Endometrial microvascular endothelial cells (primary cell): ENCODE results near the gene NPHP4. TPM values are rescaled to one million over a fixed set of nuclear protein-coding genes. Genes with fewer than 3 reads are reported as not detected.

Experiments used
- in situ Hi-C: cut with HindIII; loops from 2 replicates; pipeline ENCODE4 v1.10.0; 2017; ENCODE audit warnings: low sequenced_read_pairs, low pct_unique_long_range_greater_than_20kb; ENCODE audit errors: inconsistent ontology term
- total RNA-seq: library from RNA; depleted of rRNA; stranded (reverse); fragments of >200 nt; gene quantifications from one replicate; pipeline ENCODE4 v1.2.3, GENCODE V29; 2015; ENCODE audit errors: inconsistent ontology term

The NPHP4 gene
- total RNA-seq, 1 donor from 2014 or later: 4.2 TPM

GRCh38 chr1:5891137-5891536 lies 101.1 kb downstream of the NPHP4 start:
- in situ Hi-C loops: no loop called here

GRCh38 chr1:5890346-5891106 lies 101.7 kb downstream of the NPHP4 start:
- in situ Hi-C loops: no loop called here

DNA sequence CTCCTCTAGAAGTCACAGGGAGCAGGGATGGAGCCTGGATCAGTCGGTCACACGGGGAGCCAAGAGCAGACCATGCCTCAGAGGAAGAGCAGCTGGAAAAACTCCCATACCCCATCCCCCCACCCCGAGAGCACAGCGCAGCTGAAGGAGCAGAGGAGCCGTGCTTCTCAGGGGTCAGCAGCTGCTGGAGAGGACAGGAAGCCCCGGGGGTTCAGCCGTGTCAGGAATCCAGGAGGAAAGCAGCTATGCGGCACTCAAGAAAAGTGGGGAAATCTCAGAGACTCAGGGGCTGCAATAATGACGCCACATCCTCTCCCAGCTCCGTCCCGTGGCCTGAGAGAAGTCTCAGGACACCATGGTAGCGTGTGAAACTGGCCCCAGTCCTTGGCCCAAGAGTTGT lies 102.3 kb downstream of the NPHP4 start:
- in situ Hi-C loops: no loop called here

GRCh38 chr1:5889462-5889861 lies 102.8 kb downstream of the NPHP4 start:
- in situ Hi-C loops: no loop called here

DNA sequence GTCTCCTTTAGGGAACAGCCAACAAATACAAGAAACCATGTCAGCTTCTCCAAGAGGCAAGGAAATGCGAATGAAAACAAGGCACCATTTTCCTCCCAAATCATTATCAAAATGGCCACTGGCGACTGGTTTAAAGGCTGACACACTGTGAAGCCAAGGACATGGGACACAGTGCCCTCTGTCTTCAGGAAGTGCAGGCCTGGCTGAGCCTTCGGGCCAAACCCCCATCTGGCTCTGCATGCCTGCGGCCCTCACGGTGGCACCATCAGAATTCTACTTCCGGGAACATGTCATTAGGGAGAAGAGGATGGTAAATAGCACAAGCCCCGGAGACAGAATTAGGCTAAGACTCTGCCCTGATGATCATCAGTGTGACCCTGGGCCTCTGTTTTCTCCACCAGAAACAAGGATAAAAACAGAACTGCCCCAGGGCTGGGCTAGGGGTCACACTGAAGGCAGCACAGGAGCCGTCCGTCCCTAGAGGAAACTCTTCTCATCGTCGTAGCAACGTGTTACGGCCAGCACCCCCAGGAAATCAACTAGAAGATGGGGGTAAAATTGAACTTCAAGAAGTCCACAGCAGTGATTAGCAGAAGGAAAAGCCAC lies 103.5 kb downstream of the NPHP4 start:
- in situ Hi-C loops: no loop called here

GRCh38 chr1:5887971-5888361 lies 104.3 kb downstream of the NPHP4 start:
- in situ Hi-C loops: no loop called here

DNA sequence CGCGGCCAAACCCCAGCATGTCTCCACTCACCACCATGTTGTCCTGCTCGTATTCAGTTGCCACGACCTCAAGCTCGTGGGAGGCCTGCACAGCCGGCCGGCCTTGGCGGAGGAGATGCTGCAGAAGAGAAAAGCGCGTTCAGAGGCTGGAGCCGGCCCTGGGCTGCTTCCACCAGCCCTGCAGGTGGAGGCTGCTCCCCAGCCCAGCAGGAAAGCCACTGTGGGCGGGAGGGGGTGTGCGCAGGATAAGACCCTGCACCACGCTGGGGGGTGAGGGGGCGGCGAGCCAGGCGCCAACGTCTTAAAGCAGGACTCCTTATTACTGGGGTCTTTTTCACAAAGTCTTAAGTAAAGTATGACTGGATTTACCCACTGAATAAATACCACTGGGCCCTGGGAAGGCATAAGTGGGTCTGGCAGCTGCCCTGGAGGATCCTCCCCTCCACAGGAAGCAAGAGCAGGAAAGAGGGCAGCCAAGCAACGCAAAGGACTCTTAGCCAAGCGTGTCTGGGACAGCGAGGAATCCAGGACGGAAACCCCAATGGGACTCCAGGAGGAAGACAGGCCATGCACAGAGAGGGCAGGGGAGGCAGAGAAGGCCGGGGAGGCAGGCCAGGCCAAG lies 104.8 kb downstream of the NPHP4 start:
- in situ Hi-C loops: no loop called here

DNA sequence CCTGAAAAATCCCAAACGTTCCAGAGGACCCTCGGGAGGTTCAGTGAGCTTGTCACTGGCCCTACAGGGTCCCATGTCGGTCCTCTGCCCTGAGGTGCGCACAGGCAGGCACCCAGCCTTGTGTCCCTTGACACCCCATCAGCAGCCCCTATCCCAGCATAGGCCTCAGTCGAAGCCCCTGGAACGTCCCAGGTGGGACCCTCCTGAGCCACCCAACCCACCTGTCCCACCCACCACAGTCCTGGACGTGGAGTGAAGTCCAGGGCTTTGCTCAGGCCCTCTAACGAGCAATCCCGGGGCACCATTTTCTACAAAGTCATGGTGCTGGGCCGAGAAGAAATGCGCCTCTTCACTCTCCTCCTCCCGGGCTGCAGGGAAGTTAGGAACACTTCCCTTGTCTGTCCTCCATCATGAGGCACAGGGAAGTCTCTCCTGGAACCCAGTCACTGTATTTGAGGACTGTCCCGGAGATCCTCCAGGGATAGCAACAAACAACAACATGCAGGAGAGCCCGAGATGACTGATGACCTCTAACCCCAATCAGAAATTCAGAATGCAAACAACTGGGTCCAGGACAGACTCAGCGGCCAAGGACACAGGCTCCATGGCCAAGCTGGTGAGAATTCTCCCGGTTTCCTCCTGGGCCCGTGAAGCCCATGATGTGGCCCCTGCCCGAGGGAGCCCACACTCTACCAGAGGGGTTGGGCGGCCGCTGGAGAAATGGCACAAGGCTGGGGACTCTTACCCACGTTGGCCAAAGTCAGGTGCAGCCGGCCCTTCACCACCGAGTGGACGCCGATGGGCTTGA lies 105.5 kb downstream of the NPHP4 start:
- in situ Hi-C loops: no loop called here

DNA sequence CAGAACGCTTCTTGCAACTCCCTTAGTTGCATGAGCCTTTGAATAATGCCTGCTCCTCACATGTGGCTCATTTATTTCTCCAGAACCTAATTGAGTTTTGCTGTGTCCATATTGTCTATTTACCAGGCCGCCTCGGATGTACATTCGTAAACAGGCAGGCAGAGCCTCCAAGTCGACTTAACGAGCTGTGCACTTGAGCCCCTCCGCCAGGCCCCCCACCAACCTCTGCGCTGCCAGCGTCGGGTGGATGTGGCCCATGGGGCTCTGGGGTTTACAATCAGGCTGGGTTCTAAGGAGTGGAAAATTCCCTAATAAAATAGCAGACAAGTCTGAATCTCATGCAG lies 106.1 kb downstream of the NPHP4 start:
- in situ Hi-C loops: no loop called here

DNA sequence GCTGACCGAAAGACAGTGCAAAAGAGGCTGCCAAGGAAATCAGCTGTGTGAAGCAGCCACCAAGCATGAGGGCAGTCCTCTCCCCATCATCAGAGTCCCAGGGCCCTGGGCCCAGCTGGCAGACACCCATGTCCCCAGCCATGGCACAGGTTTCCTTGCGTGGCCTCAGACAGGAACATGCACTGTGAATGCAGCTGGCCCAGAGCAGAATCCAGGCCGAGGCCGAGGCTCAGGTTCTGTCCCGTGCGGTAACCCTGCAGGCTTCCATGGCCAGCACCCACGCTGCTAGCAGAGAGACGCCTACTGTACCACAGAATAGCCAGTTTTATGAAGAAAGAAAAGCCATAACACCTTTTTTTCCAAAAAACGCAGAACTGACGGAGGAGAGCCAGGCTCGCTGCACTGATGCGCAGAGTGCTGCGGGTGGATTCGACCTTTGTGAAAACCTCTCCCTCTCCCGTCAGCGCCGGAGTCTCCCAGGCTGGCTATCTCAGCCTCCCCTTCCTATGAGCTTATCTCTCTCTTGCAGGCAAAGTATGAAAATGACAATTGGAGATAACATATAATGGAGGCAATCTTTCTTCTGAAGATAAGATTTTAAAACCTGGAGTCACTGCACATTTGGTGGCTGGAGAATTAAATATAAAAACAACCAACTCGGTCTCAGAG lies 106.6 kb downstream of the NPHP4 start:
- in situ Hi-C loops: no loop called here

GRCh38 chr1:5884110-5884509 lies 108.1 kb downstream of the NPHP4 start:
- in situ Hi-C loops: no loop called here

DNA sequence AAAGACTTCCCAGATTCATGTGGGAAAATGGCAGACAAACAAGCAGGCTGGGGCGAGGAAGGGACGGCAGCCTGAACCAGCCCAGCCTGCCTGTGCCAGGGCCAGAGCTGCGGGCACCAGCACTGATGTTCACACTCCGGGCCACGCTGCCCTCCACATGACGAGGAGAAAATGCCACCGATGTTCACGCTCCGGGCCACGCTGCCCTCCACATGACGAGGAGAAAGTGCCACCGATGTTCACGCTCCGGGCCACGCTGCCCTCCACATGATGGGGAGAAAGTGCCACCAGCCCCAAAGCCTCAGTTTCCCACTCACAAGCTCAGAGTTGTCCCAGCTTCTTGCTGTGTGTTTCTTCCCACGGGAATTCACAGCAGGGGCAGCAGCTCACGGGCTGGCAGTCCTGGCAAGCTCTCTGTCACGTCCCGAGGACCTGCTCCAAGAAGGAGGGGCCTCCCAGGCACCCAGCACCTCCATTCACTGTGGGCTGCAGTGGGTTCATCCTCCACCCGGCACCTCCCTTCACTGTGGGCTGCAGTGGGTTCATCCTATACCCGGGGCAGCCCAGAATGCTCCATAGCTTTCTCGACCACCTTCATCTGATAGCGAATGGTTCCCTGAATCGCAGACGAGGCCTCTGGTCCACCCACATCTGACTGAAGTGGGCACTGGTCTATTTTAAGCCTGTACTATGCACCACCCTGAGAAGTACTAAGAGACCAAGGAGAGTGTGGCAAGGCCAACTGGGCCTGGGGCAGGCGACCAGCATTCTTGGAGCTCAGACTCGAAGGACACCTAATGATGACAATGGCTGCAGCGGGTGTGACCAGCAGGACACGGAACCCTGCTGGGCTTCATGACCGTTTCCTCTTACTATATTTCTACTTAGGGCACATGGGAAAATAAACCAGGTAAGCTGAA lies 108.8 kb downstream of the NPHP4 start:
- in situ Hi-C loops: no loop called here

DNA sequence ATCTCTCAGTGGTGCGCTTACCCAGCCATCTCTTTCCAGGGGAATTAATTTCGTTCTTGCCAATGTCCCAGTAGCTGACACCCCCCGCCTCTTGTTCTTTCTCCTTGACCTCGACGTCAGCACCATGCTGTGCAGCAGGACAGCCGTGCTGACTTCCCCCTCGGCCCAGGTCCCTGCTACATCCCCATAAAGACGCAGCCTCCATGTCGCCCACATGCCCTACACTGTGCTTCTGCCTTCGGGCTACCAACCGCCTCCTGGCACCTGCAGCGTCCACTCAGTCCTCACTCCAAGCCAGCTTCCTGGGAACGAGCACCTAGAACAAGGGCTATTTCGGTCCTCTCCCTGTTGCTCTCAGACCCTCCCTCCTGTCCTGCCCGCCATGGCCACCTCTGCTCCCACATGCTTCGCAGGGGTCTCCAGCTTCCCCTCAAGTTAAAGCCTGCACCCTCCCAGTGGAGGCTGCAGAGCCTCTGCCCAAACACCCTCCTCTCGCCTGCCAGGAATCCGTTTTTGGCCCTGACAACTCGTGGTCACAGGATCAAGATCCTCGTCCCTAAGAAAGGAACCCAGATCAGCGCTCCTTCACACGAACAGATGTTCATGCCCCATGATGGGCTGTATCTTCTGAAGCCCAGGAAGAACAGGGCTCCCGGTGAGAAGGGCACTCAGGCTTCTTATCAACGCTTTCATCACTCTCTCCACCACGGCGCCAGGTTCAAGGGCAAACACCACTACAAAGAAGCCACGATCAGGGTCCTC lies 109.7 kb downstream of the NPHP4 start:
- in situ Hi-C loops: no loop called here

GRCh38 chr1:5881526-5882222 lies 110.6 kb downstream of the NPHP4 start:
- in situ Hi-C loops: no loop called here

DNA sequence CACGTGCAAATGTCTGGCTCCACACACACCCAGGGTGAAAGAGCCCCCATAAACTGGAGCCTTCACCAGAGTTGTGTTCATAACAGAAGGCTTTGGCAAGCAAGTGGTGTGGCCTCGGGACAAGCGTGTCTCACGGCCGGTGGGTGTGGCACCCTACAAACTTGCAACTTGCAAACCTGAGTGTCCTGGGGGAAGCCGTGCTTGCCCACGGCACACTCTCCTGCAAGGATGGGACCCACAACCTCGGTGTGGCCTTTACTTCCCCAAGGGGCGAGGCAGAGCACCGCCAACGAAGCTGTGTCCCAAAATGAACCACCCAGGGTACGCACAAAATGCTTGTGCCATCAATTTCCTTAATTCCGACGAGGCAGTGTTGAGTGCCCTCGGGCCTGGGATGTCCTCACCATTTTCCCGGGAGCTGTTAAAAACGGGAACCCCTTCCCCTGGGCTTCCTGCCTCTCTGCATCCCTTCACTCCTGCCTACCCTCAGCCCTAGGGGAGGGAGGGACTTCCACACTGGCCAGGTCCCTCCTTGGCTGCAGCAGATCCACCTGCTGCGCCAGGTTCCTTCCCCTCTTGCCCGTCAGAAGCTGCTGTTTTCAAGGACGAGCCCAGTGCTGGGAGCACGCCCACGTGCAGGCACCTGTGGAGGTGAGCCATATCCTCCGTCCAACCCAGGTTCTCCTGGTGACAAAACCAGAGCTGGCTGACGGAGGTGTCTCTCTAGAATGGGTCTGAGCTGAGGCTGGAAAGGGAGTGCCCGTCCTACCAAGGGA lies 111.4 kb downstream of the NPHP4 start:
- in situ Hi-C loops: no loop called here

GRCh38 chr1:5879421-5879820 lies 112.8 kb downstream of the NPHP4 start:
- in situ Hi-C loops: no loop called here
